Effector memory CD8-positive, alpha-beta T cell (primary cell): ENCODE data around the gene TMPRSS11A.

Source experiments
- ATAC-seq: fragments of 150-1000 bp; cut with Tn5 transposase; replicated peaks from 2 replicates; pipeline ENCODE4 v1.10.0; 2021; ENCODE audit warnings: mild to moderate bottlenecking, moderate library complexity
- DNase-seq, 3 experiments: peaks; one replicate each; pipeline ENCODE4 v3.0.0; 2021
- H3K27ac Mint-ChIP-seq, 2 donors: one replicate each; pipeline ENCODE4 v1.8.0; 2022; ENCODE audit warnings: mild to moderate bottlenecking in 2 of 2, mixed read lengths in 2 of 2, moderate library complexity in 2 of 2
- H3K27me3 Mint-ChIP-seq, 2 donors: one replicate each; pipeline ENCODE4 v1.8.0; 2022; ENCODE audit warnings: mixed read lengths in 2 of 2
- H3K36me3 Mint-ChIP-seq: one replicate; pipeline ENCODE4 v1.8.0; 2022; ENCODE audit warnings: mild to moderate bottlenecking, moderate library complexity, mixed read lengths; ENCODE audit not compliant: insufficient read depth
- H3K4me1 Mint-ChIP-seq, 2 donors: one replicate each; pipeline ENCODE4 v1.8.0; 2022; ENCODE audit warnings: low read depth in 2 of 2, mixed read lengths in 2 of 2
- H3K4me3 Mint-ChIP-seq, 2 donors: one replicate each; pipeline ENCODE4 v1.8.0; 2022; ENCODE audit warnings: mild to moderate bottlenecking in 2 of 2, mixed read lengths in 2 of 2, moderate library complexity in 2 of 2
- H3K9me3 Mint-ChIP-seq, 2 donors: one replicate each; pipeline ENCODE4 v1.8.0; 2022; ENCODE audit warnings: mixed read lengths in 2 of 2

The TMPRSS11A gene

GRCh38 chr4:67879486-67879885 lies 83.8 kb downstream of the TMPRSS11A start:
- Mint-ChIP-seq H3K36me3 (no peaks in the 10 kb centered on the region), H3K4me3 (no peak overlapping the region), H3K27me3 (no peaks in the 10 kb centered on the region), H3K27ac (no peak overlapping the region), H3K4me1 (no peaks in the 10 kb centered on the region), H3K9me3 (peaks cover 0 to 2% of the 10 kb centered on the region in 2 donors)
- DNase-seq: no peak
- no peak for ATAC-seq

- H3K27ac Mint-ChIP-seq: no peak overlapping the region
- ATAC-seq (no peak), DNase-seq (no peak)
- H3K9me3 Mint-ChIP-seq: peaks cover 0 to 2% of the 10 kb centered on the region in 2 donors
- H3K4me1 Mint-ChIP-seq: no peaks in the 10 kb centered on the region
- no peaks in the 10 kb centered on the region for H3K36me3 Mint-ChIP-seq
- no peaks in the 10 kb centered on the region for H3K27me3 Mint-ChIP-seq
- no peak overlapping the region for H3K4me3 Mint-ChIP-seq
Measured at GRCh38 chr4:67877086-67877485, 86.2 kb downstream of the TMPRSS11A start.

DNA sequence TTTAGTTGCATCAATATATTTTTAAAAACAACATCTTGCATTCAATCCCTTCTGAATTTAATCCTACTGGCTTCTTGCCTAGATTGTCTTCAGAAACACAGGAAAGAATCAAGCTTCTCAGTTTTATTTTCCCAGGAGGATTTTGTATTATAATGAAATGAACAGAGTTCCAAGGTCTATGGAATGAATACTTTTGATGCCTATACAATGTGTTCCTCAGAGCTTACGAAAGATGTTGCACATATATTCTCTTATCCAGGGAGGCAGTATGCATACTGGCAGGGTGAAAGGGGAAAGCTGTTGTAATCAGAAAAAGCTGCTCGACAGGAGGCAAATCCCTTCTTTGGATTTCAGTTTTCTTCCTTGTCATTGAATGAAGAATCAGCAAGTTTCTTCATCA lies 88.3 kb downstream of the TMPRSS11A start:
- no peak overlapping the region for H3K27ac Mint-ChIP-seq

DNA sequence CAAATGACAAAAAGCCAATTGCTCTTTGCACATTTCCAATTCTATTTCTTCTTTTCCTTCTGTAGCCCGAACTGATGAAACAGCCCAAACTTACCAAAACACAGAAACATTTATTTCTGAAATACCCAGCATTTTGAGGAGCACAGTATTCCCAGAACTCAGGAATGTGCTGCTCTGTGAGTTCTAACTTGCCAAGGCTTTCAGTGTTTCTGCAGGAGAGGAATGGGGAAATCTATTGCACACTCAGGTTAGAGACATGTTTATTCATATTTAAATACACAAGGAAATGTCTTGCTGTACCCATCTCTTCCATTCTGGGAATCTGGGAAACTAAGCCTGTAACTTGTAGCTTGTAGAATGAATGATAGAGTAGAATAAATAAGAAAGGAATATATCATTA lies 90.2 kb downstream of the TMPRSS11A start:
- no peak overlapping the region for H3K4me3 Mint-ChIP-seq
- peaks cover 0 to 5% of the 10 kb centered on the region in 2 donors for H3K9me3 Mint-ChIP-seq
- H3K4me1 Mint-ChIP-seq: no peaks in the 10 kb centered on the region
- no peaks in the 10 kb centered on the region for H3K27me3 Mint-ChIP-seq
- H3K36me3 Mint-ChIP-seq: no peaks in the 10 kb centered on the region
- ATAC-seq (no peak), DNase-seq (no peak)
- H3K27ac Mint-ChIP-seq: no peak overlapping the region

More for the DNA sequence above, 88.3 kb downstream of the TMPRSS11A start:
- no peak for DNase-seq
- no peaks in the 10 kb centered on the region for H3K36me3 Mint-ChIP-seq
- H3K4me3 Mint-ChIP-seq: no peak overlapping the region
- H3K9me3 Mint-ChIP-seq: peaks cover 0 to 2% of the 10 kb centered on the region in 2 donors
- H3K4me1 Mint-ChIP-seq: no peaks in the 10 kb centered on the region
- no peaks in the 10 kb centered on the region for H3K27me3 Mint-ChIP-seq
- ATAC-seq: no peak

DNA sequence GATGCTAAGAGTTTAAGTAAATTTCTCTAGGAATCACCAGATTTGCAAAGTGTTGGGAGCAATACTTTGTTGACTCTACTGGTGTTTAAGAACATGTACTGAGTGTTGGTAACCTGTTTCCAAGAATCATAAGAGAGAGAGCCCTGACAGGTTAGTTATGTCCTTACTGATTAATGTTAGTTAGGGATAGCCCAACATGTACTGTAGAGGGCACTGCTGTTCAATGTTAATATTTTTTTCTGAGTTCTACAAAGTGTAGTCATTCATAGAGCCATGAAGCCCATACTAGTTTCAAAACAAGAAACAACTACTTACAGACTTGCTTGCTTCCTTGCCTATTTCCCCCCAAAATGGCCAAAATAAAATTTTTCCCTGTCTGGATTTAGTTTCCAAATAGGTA lies 91.4 kb downstream of the TMPRSS11A start:
- Mint-ChIP-seq H3K9me3 (peaks cover 0 to 5% of the 10 kb centered on the region in 2 donors), H3K4me3 (no peak overlapping the region), H3K36me3 (no peaks in the 10 kb centered on the region), H3K4me1 (no peaks in the 10 kb centered on the region), H3K27ac (no peak overlapping the region), H3K27me3 (no peaks in the 10 kb centered on the region)
- DNase-seq (no peak), ATAC-seq (no peak)

DNA sequence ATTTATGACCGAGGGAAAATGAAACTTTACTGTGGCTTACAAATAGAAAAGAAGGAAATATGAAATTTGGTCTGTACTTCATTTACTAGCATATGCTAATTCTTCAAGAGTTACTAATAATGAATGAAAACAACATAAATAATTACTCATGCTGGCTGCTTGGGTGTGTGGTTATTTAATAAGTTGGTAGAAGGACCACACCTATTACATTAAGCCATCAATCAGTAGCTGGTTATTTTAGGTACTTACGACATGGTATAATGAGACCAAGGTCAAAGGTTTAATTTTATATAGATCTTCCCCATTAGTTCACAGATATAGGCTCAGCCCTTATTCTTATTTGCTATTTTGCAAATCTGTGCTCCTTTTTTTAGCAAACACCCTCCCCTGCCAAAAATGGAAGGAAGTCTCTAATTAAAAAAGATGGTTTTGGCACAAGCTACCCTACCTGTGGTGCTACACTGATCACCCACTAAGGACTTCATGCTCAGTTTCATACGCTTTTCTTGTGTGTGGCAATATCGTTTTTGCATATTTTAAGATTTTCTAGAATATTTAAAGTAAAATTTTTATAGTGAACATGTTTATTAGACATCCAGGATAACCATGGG lies 93.6 kb downstream of the TMPRSS11A start:
- no peaks in the 10 kb centered on the region for H3K4me1 Mint-ChIP-seq
- DNase-seq (no peak), ATAC-seq (no peak)
- no peaks in the 10 kb centered on the region for H3K27me3 Mint-ChIP-seq
- no peak overlapping the region for H3K27ac Mint-ChIP-seq
- H3K4me3 Mint-ChIP-seq: no peak overlapping the region
- H3K36me3 Mint-ChIP-seq: no peaks in the 10 kb centered on the region
- peaks cover 0 to 5% of the 10 kb centered on the region in 2 donors for H3K9me3 Mint-ChIP-seq

DNA sequence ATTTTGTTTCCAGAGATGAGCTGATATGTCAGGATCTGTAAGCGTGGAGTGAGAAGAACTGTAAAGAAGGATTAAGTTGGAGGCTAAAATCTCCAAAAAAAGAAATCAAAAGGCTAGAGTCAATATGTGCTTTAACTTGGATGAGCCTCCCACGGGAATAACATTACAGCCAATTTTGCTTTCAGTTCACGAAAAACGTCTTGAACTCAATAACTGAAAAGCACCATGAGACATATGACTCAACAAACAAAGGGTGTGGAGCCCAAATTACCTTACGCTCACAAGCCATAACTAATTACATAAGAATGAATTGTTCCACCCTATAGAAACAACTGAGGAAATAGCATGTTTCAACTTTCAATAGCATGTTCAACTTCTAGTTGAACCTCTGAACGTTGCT lies 101.8 kb downstream of the TMPRSS11A start:
- H3K4me1 Mint-ChIP-seq: no peaks in the 10 kb centered on the region
- no peaks in the 10 kb centered on the region for H3K36me3 Mint-ChIP-seq
- H3K27me3 Mint-ChIP-seq: peaks cover 5 to 9% of the 10 kb centered on the region in 2 donors
- ATAC-seq: no peak
- no peak overlapping the region for H3K4me3 Mint-ChIP-seq
- no peak overlapping the region for H3K27ac Mint-ChIP-seq
- no peak for DNase-seq
- peaks cover 3 to 12% of the 10 kb centered on the region in 2 donors for H3K9me3 Mint-ChIP-seq
